ENCODE results near the gene KCNK17.
A peak's percentile ranks its signal among the peaks of the same experiment; 100 is the strongest.

KCNK17 gene

GRCh38 chr6:39263303-39264037 lies 50.7 kb downstream of the KCNK17 start:
- DNase-seq = no peak

DNA sequence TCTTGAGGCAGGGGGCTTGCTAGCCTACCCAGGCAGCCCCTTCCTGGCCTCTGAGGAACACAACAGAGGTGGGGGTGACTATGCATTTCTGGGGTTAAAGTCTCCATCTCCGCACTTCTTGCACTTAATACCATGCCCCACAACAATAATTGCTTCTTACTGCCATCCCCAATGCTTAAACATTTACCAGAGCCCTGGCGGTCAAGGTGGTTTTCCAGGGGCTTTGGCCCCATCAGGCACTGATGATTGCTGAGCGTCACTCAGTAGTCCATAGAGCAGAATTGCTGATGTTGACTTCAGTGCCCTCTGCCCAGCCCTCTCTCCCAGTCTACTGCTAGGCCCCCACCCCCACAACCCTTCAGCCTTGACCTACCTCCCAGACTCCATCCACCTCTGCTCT lies 52.5 kb downstream of the KCNK17 start:
- no peak for DNase-seq

DNA sequence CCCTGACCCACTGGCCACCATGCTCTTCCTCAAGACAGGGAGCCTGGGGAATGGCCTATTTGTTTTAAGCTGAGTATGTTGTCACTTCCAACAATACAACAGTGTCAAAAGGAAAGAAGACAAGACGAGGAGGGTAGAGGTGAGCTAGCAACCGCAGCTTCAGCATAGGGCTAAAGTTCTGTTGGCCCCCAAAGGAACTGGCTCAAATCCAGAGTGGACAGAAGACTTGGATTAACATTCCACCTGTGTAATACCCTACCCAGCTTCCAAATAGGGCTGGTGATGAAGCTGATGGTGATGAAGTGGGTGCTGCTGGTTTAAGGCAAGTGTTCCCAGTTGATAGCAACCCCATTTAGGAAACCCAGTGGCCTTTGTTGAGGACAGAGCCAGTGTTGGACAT lies 53.3 kb downstream of the KCNK17 start:
- DNase-seq = no peak

GRCh38 chr6:39260456-39260855 lies 53.8 kb downstream of the KCNK17 start:
- no peak for DNase-seq

GRCh38 chr6:39256294-39256940 lies 57.8 kb downstream of the KCNK17 start:
- DNase-seq = no peak

DNA sequence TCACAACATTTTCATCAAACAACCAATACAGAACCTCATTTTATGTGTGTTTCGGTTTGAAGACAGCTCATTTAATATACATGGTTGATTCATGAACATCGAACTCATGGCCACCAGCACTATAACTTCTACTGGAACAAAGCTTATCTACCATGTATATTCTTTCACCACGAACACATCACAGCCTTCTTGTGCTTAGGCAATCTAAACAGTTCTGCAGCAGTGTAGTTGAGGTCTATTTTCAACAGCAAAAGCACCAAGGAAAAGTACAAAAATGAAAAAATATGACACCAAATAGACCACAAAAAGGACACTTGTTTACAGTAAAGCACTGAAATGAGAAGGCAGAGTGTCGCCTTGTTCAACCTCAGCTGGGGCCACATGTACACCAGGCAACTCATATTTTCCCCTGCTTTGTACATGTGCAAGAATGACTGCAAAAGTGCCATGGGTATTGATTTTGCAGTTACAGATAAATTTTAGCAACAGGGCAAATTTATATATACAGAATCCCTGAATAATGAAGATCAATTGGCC lies 59.2 kb downstream of the KCNK17 start:
- no peak for DNase-seq

GRCh38 chr6:39251406-39251805 lies 62.8 kb downstream of the KCNK17 start:
- DNase-seq = peak; percentile 70

DNA sequence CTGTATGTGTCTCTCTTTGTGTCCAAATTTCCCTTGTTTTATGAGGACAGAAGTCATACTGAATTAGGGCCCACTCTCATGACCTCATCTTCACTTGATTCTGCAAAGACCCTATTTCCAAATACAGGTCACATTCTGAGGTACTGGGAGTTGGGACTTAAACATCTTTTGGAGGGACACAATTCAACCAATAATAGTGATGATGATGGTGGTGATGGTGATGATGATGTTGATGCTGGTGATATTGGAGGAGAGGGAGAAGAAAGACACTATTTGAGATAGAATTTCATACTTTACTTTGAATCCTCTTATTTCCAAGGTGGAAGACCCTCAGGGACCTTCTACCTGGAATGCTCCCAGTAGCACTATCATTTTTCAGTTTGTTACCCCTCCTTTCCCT lies 63.7 kb downstream of the KCNK17 start:
- DNase-seq = no peak

DNA sequence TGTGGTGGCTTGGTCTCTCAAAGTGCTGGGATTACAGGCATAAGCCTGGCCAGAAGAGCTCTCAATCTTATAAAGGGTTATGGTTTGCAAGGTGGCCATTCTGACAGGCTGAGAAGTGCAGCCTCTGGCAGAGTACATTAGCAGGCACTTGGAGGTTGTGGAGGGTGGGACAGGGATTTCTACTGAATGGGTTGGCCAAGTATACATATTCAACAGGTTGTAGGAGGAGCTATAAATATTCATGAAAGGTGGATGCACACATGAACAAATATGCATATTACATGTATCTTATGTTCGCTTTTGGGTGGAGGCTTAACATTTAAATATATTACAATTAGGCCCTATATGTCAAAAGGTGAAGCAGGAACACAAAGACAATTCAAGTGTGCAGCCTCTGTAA lies 64.9 kb downstream of the KCNK17 start:
- peak; percentile 47 for DNase-seq

All from NCI-H82 (cell line).